HepG2 (cell line): ENCODE measurements around the gene HS3ST3B1. TPM values are rescaled to one million over a fixed set of nuclear protein-coding genes. Genes with fewer than 3 reads are reported as not detected.

Source experiments
- DZIP1 ChIP-seq: sonication (generic); formaldehyde crosslinking; IDR thresholded peaks from 2 replicates; pipeline ENCODE4 v1.5.0; 2020; ENCODE audit warnings: mild to moderate bottlenecking, missing genetic modification reagents
- EHMT2 ChIP-seq: fragments of 200-600 bp; sonication (generic); IDR thresholded peaks from 2 replicates; pipeline ENCODE4 v1.7.0; 2017; ENCODE audit warnings: antibody characterized with exemption, low read depth, low read length, borderline replicate concordance
- EZH2 ChIP-seq: conservative IDR thresholded peaks from 2 replicates; pipeline ENCODE4 v1.6.1; 2012; ENCODE audit warnings: mild to moderate bottlenecking, low read depth, low read length, moderate library complexity
- HOXA3 ChIP-seq: sonication (generic); formaldehyde crosslinking; IDR thresholded peaks from 2 replicates; pipeline ENCODE4 v1.5.0; 2020; ENCODE audit warnings: missing genetic modification reagents
- HOXA7 ChIP-seq: sonication (generic); formaldehyde crosslinking; IDR thresholded peaks from 2 replicates; pipeline ENCODE4 v1.8.1; 2022; ENCODE audit warnings: mild to moderate bottlenecking, missing genetic modification reagents, moderate library complexity
- MYPOP ChIP-seq: sonication (generic); formaldehyde crosslinking; IDR thresholded peaks from 2 replicates; pipeline ENCODE4 v1.8.1; 2023; ENCODE audit warnings: mild to moderate bottlenecking, moderate library complexity, missing genetic modification reagents
- NR0B2 ChIP-seq: sonication (generic); formaldehyde crosslinking; IDR thresholded peaks from 2 replicates; pipeline ENCODE4 v1.4.0; 2020; ENCODE audit warnings: mild to moderate bottlenecking, missing genetic modification reagents
- RARG ChIP-seq: sonication (generic); formaldehyde crosslinking; IDR thresholded peaks from 2 replicates; pipeline ENCODE4 v1.4.0; 2020; ENCODE audit warnings: low read depth, mild to moderate bottlenecking, missing genetic modification reagents
- SP4 ChIP-seq: sonication (generic); formaldehyde crosslinking; IDR thresholded peaks from 2 replicates; pipeline ENCODE4 v1.8.1; 2023; ENCODE audit warnings: mild to moderate bottlenecking, missing genetic modification reagents
- SP5 ChIP-seq: IDR thresholded peaks from 2 replicates; pipeline ENCODE4 v1.6.1; 2016; ENCODE audit warnings: low read depth, borderline replicate concordance
- SRSF4 ChIP-seq: fragments of 200-400 bp; formaldehyde crosslinking; IDR thresholded peaks from one replicate; pipeline ENCODE4 v1.6.1; 2018; ENCODE audit warnings: mild to moderate bottlenecking, low read depth, low read length, moderate library complexity; ENCODE audit not compliant: poor library complexity, severe bottlenecking
- ZFP90 ChIP-seq: sonication (generic); formaldehyde crosslinking; IDR thresholded peaks from 2 replicates; pipeline ENCODE4 v1.8.0; 2022; ENCODE audit warnings: missing genetic modification reagents, mild to moderate bottlenecking, inconsistent platforms, borderline replicate concordance
- ZIK1 ChIP-seq: sonication (generic); formaldehyde crosslinking; IDR thresholded peaks from 2 replicates; pipeline ENCODE4 v1.5.0; 2020; ENCODE audit warnings: mild to moderate bottlenecking, low read depth, missing genetic modification reagents, borderline replicate concordance
- ZNF225 ChIP-seq: sonication (generic); formaldehyde crosslinking; IDR thresholded peaks from 2 replicates; pipeline ENCODE4 v1.4.0; 2020; ENCODE audit warnings: mild to moderate bottlenecking, missing genetic modification reagents
- ZNF496 ChIP-seq: sonication (generic); formaldehyde crosslinking; IDR thresholded peaks from 2 replicates; pipeline ENCODE4 v1.8.1; 2023; ENCODE audit warnings: mild to moderate bottlenecking, moderate library complexity, missing genetic modification reagents; ENCODE audit not compliant: insufficient replicate concordance
- ZNF660 ChIP-seq: sonication (generic); formaldehyde crosslinking; IDR thresholded peaks from 2 replicates; pipeline ENCODE4 v1.5.1; 2020; ENCODE audit warnings: mild to moderate bottlenecking, low read depth, missing genetic modification reagents, borderline replicate concordance
- ZNF746 ChIP-seq: sonication (generic); formaldehyde crosslinking; IDR thresholded peaks from 2 replicates; pipeline ENCODE4 v1.8.0; 2022; ENCODE audit warnings: mild to moderate bottlenecking, missing genetic modification reagents
- polyA plus RNA-seq, 8 experiments: library from polyadenylated mRNA; depleted of rRNA in 3 of 8; stranded (reverse) in 7 of 8; unstranded in 1 of 8; fragments of >200 nt; fragmentation: Illumina TruSeq in 4 of 8; extraction: Trizol in 4 of 8; gene quantifications; 2 replicates each; pipeline versions ENCODE4 v1.2.1 to v1.2.3, GENCODE V29; 2011 to 2016; ENCODE audit warnings: low read depth in 4 of 8, missing spikeins in 1 of 8, mixed read lengths in 1 of 8; ENCODE audit not compliant: insufficient read depth in 1 of 8
- total RNA-seq, 5 experiments: library from RNA; depleted of rRNA; stranded (reverse); fragments of >200 nt; fragmentation: Illumina TruSeq; extraction: Trizol; gene quantifications; 2 replicates each; pipeline ENCODE4 v1.2.3, GENCODE V29; 2016; ENCODE audit warnings: low read depth in 1 of 5

Gene HS3ST3B1
- total and polyA plus RNA-seq, 2 of the 13 experiments (the other 11 are each of a cell fraction or from before 2014, with no cell fraction given): 15.7 to 39.5 TPM

- TF ChIP-seq HOXA3 (CRISPR knock-in tag) (peak; percentile 87), SRSF4 (no peak), EHMT2 (no peak), SP5 (CRISPR knock-in tag) (peak; percentile 67; the same call in 1 of the 2 replicates), MYPOP (CRISPR knock-in tag) (no peak), HOXA7 (no peak), RARG (CRISPR knock-in tag) (no peak), ZNF660 (CRISPR knock-in tag) (no peak), SP4 (CRISPR knock-in tag) (no peak), DZIP1 (no peak), ZNF225 (0 out of 2 replicates have a peak, but pooled peaks have one; percentile 40), ZNF496 (no peak), EZH2 (no peak), ZNF746 (peak; percentile 66), ZFP90 (CRISPR knock-in tag) (0 out of 2 replicates have a peak, but pooled peaks have one; percentile 16), ZIK1 (CRISPR knock-in tag) (no peak), NR0B2 (CRISPR knock-in tag) (0 out of 2 replicates have a peak, but pooled peaks have one; percentile 26)
These were observed 72.2 kb downstream of the HS3ST3B1 start (continued) for GRCh38 chr17:14372905-14373613.
